ENCODE results near the gene NRXN2. TPM values are rescaled to one million over a fixed set of nuclear protein-coding genes. Genes with fewer than 3 reads are reported as not detected.

The NRXN2 gene
- total and polyA plus RNA-seq, 7 donors, result 0.44 to 5.2 (median 1.9) TPM

DNA sequence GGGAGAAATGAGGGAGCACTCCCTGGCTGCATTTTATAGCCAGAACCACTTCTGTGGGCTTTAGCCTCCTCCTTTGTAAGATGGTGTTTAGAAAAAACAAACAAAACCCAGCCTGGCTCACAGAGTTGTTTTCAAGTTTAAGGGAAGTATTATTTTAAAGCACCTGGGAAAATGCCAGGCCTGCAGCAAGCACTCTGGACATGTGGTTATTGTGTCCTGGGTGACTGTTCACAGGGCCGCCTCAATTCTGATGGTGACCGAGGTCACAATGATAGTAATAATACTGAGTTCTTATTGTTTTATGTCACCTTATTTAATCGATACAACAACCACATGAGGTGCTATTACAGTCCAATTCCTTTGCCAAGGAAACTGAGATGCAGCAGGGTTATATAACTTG is 152.7 kb downstream of the NRXN2 start:
- intact Hi-C loops (cut with DNase I), result no loop called here
- H3K9me3 ChIP-seq, result no peaks in the 10 kb centered on the region
- WGBS, 3 donors, result 83 to 96% (median 94%) methylated on average over 3 of the region's 3 CpGs
- ATAC-seq (no peak), DNase-seq (no peak)
- no peak overlapping the region for H3K4me3 ChIP-seq
- no peaks in the 10 kb centered on the region for H3K36me3 ChIP-seq (ENCODE audit: insufficient read depth in 1 of 2, low read depth in 1 of 2)
- H3K27ac ChIP-seq, result no peak overlapping the region
- H3K27me3 ChIP-seq (ENCODE audit: insufficient read depth in 3 of 3, low read length in 2 of 3), result peaks cover 0 to 2% (median 0%) of the 10 kb centered on the region in 3 donors
- H3K4me1 ChIP-seq, result no peaks in the 10 kb centered on the region
- TF ChIP-seq, protein P1, sequence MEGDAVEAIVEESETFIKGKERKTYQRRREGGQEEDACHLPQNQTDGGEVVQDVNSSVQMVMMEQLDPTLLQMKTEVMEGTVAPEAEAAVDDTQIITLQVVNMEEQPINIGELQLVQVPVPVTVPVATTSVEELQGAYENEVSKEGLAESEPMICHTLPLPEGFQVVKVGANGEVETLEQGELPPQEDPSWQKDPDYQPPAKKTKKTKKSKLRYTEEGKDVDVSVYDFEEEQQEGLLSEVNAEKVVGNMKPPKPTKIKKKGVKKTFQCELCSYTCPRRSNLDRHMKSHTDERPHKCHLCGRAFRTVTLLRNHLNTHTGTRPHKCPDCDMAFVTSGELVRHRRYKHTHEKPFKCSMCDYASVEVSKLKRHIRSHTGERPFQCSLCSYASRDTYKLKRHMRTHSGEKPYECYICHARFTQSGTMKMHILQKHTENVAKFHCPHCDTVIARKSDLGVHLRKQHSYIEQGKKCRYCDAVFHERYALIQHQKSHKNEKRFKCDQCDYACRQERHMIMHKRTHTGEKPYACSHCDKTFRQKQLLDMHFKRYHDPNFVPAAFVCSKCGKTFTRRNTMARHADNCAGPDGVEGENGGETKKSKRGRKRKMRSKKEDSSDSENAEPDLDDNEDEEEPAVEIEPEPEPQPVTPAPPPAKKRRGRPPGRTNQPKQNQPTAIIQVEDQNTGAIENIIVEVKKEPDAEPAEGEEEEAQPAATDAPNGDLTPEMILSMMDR (IDR thresholded peaks at IDR 0.05), result no peak

DNA sequence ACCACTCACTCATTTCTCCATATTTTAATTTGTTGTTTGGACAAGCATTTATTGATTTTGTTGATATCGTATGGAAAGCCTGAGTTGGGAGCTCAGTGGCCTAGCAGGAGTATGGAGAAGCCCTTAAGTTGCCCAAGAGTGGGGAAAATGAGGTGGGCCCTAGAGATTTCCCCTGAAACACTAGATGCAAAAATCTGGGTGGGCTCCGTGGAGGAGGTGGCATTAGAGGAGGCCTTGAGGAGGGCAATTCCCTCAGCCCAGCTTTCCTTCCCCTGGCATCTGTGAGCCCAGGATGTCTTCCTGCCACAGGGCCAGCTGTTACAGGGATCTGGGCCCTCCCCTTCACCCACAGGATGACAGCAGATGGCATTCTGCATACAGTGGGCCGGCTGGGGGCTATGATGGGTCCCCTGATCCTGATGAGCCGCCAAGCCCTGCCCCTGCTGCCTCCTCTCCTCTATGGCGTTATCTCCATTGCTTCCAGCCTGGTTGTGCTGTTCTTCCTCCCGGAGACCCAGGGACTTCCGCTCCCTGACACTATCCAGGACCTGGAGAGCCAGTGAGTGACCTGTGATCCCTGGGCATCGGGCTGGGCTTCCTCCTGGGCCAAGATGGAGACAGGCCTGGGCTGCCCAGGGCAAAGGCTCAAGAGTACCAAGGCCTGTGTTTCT is 153.6 kb downstream of the NRXN2 start:
- intact Hi-C loops (cut with DNase I), result no loop called here
- DNase-seq, result no peak
- 82 to 88% (median 84%) methylated on average over 8 of the region's 8 CpGs for WGBS, 3 donors
- H3K4me3 ChIP-seq, result no peak overlapping the region
- H3K4me1 ChIP-seq, result no peaks in the 10 kb centered on the region
- ATAC-seq, result no peak
- H3K27ac ChIP-seq, result no peak overlapping the region
- peaks cover 0 to 2% (median 0%) of the 10 kb centered on the region in 3 donors for H3K27me3 ChIP-seq (ENCODE audit: insufficient read depth in 3 of 3, low read length in 2 of 3)
- TF ChIP-seq, protein P1 (IDR thresholded peaks at IDR 0.05), result no peak
- no peaks in the 10 kb centered on the region for H3K36me3 ChIP-seq (ENCODE audit: insufficient read depth in 1 of 2, low read depth in 1 of 2)
- no peaks in the 10 kb centered on the region for H3K9me3 ChIP-seq

DNA sequence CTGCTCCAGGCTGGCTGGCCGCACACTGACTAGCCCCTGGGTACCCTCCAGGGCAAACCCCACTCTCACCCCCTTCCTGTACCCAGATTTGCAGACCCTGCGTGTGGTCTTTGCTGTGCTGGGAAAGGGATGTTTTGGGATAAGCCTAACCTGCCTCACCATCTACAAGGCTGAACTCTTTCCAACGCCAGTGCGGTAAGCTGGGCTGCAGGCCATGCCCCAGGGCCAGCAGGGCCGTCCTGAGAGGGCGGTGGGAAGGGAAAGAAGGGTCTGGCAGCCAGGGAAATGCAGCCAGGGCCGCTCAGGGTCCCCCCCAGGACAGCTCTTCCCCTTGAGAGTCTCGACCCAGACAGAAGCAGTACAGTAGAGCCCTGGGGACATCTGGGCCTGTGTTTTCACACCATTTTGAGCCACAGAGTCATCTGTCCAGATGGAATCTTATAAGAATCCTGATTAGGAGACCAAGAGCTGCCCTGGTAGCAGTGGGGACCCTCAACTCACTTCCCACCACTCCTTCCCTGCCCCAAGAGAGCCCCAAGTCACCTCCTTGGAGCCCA is 154.3 kb downstream of the NRXN2 start:
- Histone ChIP-seq H3K27me3 (ENCODE audit: insufficient read depth in 3 of 3, low read length in 2 of 3) (peaks cover 0 to 2% (median 0%) of the 10 kb centered on the region in 3 donors), H3K36me3 (ENCODE audit: insufficient read depth in 1 of 2, low read depth in 1 of 2) (no peaks in the 10 kb centered on the region), H3K9me3 (no peaks in the 10 kb centered on the region), H3K4me1 (no peaks in the 10 kb centered on the region), H3K4me3 (no peak overlapping the region), H3K27ac (no peak overlapping the region)
- TF ChIP-seq, protein P1 (IDR thresholded peaks at IDR 0.05), result no peak
- ATAC-seq, result no peak
- intact Hi-C loops (cut with DNase I), result no loop called here
- WGBS, 3 donors, result 77 to 89% (median 85%) methylated on average over 8 of the region's 8 CpGs
- DNase-seq, result no peak

DNA sequence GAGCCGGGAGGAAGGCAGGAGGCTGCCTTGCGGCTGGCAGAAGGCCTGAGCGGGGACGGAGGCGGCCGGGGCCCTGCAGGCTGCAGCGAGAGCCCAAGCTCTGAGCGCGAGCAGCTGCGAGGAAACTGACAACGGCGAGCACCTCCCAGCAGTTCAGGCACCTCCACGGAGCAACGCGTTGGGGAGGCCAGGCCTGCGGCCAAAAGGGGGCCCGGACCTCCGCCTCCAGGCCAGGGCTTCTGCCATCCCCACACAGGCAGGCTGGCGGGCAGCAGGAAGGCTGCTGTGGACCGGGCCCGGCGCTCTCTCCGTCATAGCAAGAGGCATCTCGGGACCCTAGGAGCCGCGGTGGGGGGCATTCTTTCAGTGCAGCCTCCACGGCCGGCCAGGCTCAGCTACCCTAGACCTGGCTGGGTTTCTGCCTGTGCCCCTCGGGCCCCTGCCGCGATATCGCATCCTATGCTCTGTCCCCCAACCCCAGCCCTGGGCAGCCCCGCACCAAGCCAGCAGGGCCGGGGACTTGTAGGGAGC is 154.9 kb downstream of the NRXN2 start:
- intact Hi-C loops (cut with DNase I), result no loop called here
- no peak overlapping the region for H3K4me3 ChIP-seq
- TF ChIP-seq, protein P1 (IDR thresholded peaks at IDR 0.05), result no peak
- H3K9me3 ChIP-seq, result no peaks in the 10 kb centered on the region
- peaks cover 0 to 2% (median 0%) of the 10 kb centered on the region in 3 donors for H3K27me3 ChIP-seq (ENCODE audit: insufficient read depth in 3 of 3, low read length in 2 of 3)
- 83 to 90% (median 83%) methylated on average over 31 to 34 of the region's 34 CpGs for WGBS, 3 donors
- no peaks in the 10 kb centered on the region for H3K4me1 ChIP-seq
- no peaks in the 10 kb centered on the region for H3K36me3 ChIP-seq (ENCODE audit: insufficient read depth in 1 of 2, low read depth in 1 of 2)
- no peak for ATAC-seq
- DNase-seq, result no peak
- H3K27ac ChIP-seq, result no peak overlapping the region
